GM23248 (cell line): Measurements from ENCODE around the gene SLC39A3. TPM values are rescaled to one million over a fixed set of nuclear protein-coding genes. Genes with fewer than 3 reads are reported as not detected.

Experiments used
- DNase-seq: peaks from one replicate; pipeline ENCODE4 v3.0.0-alpha.2; 2015
- H2AFZ ChIP-seq: fragments of 200-600 bp; sonication (generic); 2 replicates; pipeline ENCODE4 v1.6.1; 2016; ENCODE audit warnings: antibody characterized with exemption
- H3F3A ChIP-seq: fragments of 200-600 bp; sonication (generic); 2 replicates; pipeline ENCODE4 v1.6.1; 2016; ENCODE audit warnings: mild to moderate bottlenecking, antibody characterized with exemption, mixed run types; ENCODE audit not compliant: insufficient read depth
- H3K27ac ChIP-seq: fragments of 200-600 bp; sonication (generic); 2 replicates; pipeline ENCODE4 v1.5.1; 2016; ENCODE audit warnings: mild to moderate bottlenecking
- H3K27me3 ChIP-seq: fragments of 200-600 bp; sonication (generic); replicated peaks from 2 replicates; pipeline ENCODE4 v1.6.1; 2016; ENCODE audit warnings: mild to moderate bottlenecking; ENCODE audit not compliant: insufficient read depth
- H3K36me3 ChIP-seq: fragments of 200-600 bp; sonication (generic); 2 replicates; pipeline ENCODE4 v1.6.1; 2016; ENCODE audit warnings: low read depth, mild to moderate bottlenecking
- H3K4me1 ChIP-seq: fragments of 200-600 bp; sonication (generic); 2 replicates; pipeline ENCODE4 v1.6.1; 2016; ENCODE audit warnings: mild to moderate bottlenecking; ENCODE audit not compliant: insufficient read depth
- H3K4me2 ChIP-seq: fragments of 200-600 bp; sonication (generic); one replicate; pipeline ENCODE4 v1.6.1; 2016; ENCODE audit warnings: mild to moderate bottlenecking; ENCODE audit not compliant: unreplicated experiment
- H3K4me3 ChIP-seq: fragments of 200-600 bp; sonication (generic); 2 replicates; pipeline ENCODE4 v1.5.1; 2016; ENCODE audit warnings: mild to moderate bottlenecking
- H3K79me2 ChIP-seq: fragments of 200-600 bp; sonication (generic); 2 replicates; pipeline ENCODE4 v1.6.1; 2016; ENCODE audit warnings: mild to moderate bottlenecking; ENCODE audit not compliant: insufficient read depth
- H3K9ac ChIP-seq: fragments of 200-600 bp; sonication (generic); 2 replicates; pipeline ENCODE4 v1.6.1; 2016; ENCODE audit warnings: mild to moderate bottlenecking
- H3K9me2 ChIP-seq: fragments of 200-600 bp; sonication (generic); 2 replicates; pipeline ENCODE4 v1.6.1; 2016; ENCODE audit warnings: mixed run types, mild to moderate bottlenecking, moderate library complexity; ENCODE audit not compliant: insufficient read depth
- H3K9me3 ChIP-seq: fragments of 200-600 bp; sonication (generic); one replicate; pipeline ENCODE4 v1.6.1; 2017; ENCODE audit warnings: low read depth
- H4K20me1 ChIP-seq: fragments of 200-600 bp; sonication (generic); 2 replicates; pipeline ENCODE4 v1.6.0; 2016; ENCODE audit not compliant: insufficient read depth
- EZH2 ChIP-seq: fragments of 200-600 bp; sonication (generic); IDR thresholded peaks from 2 replicates; pipeline ENCODE4 v1.6.1; 2018; ENCODE audit warnings: antibody characterized with exemption, mild to moderate bottlenecking; ENCODE audit not compliant: insufficient read depth, poor library complexity, severe bottlenecking
- EZH2phosphoT487 ChIP-seq: fragments of 200-600 bp; sonication (generic); IDR thresholded peaks from 2 replicates; pipeline ENCODE4 v1.6.1; 2018; ENCODE audit warnings: antibody characterized with exemption, moderate library complexity, mild to moderate bottlenecking, low read depth; ENCODE audit not compliant: insufficient read depth
- WGBS, 2 experiments: methylation state at CpG; one replicate each; pipeline ENCODE4 v1.1.6; 2015 to 2017; ENCODE audit warnings: low lambda C conversion rate in 2 of 2, low coverage in 1 of 2; ENCODE audit errors: missing lambda C conversion rate in 2 of 2; 5-methylcytosine and 5-hydroxymethylcytosine counted together
- in situ Hi-C: fragments of 300-500 bp; cut with MboI; formaldehyde crosslinking; loops from 2 replicates; pipeline ENCODE4 v1.15.0; 2020
- polyA plus RNA-seq: library from polyadenylated mRNA; unstranded; fragments of >200 nt; fragmentation: Nextera tagmentation; extraction: Ambion mirVana; gene quantifications from 2 replicates; pipeline ENCODE4 v1.2.1, GENCODE V29; 2016
- total RNA-seq: library from RNA; depleted of rRNA; stranded (reverse); fragments of >200 nt; shearing (Covaris generic); gene quantifications from 2 replicates; pipeline ENCODE4 v1.2.3, GENCODE V29; 2014; rRNA removed

Gene SLC39A3, protein sequence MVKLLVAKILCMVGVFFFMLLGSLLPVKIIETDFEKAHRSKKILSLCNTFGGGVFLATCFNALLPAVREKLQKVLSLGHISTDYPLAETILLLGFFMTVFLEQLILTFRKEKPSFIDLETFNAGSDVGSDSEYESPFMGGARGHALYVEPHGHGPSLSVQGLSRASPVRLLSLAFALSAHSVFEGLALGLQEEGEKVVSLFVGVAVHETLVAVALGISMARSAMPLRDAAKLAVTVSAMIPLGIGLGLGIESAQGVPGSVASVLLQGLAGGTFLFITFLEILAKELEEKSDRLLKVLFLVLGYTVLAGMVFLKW
- total RNA-seq (38.4 and 50.9 TPM in 2 replicates), polyA plus RNA-seq (45.0 and 45.2 TPM in 2 replicates)

DNA sequence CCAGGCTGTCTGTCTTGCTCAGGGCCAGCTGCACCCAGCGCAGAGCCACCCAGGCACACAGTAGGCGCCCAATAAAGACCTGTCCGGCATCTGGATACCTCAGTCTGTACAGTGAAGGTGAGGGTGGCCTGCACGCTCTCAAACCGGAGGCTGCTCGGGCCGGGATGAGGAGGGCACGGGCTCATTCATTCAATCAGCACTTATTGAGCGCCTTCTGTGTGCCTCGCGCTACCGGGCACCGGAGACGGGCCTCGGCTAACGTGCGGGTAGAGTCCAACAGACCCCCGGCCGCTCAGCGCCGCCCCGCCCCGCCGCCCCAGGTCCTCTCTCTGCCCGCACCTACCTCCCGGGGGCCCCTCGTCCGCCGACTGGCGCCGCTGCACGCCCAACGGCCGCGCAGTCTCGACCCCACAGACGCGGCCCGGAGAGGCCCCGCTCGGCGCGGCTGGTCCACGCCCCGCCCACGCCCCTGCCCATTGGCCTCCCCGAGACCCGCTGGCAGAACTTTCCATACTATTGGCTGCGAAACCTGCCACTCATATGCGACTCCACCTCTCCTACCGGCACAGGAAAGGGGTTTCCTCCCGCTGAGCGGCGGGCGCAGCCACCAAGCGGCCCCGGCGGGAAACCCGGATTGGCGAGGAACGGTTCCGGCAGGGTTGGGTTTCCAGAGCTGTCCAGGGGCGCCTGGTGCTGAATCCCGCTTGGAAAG, at the start of gene SLC39A3:
Gene SLC39A3, minus strand, starts transcription at position 416 of the 712 bp plus-strand sequence. CDS start 2,760 bp downstream, outside the sequence.
- no peaks in the 10 kb centered on the region for H3K27me3 ChIP-seq
- peak within 1 kb of the TSS; percentile 89 for H2AFZ ChIP-seq
- no peaks in the 10 kb centered on the region for H3K9me3 ChIP-seq
- peak within 1 kb of the TSS; percentile 82 for H3K9ac ChIP-seq
- in situ Hi-C loops: no loop called here
- H3K9me2 ChIP-seq: no peaks in the 10 kb centered on the region
- H3K36me3 ChIP-seq: no peaks in the 10 kb centered on the region; the same call in 1 of the 2 replicates
- peak; percentile 96 for DNase-seq
- H4K20me1 ChIP-seq: no peaks in the 10 kb centered on the region
- peaks cover 15% of the 10 kb centered on the region for H3K79me2 ChIP-seq
- 1 to 3% methylated on average over 40 to 62 of the region's 64 CpGs for WGBS, 2 experiments
- peak within 1 kb of the TSS; percentile 94 for H3K4me2 ChIP-seq
- no peaks in the 10 kb centered on the region for H3K4me1 ChIP-seq
- no peak for TF ChIP-seq EZH2
- TF ChIP-seq EZH2phosphoT487: no peak
- H3F3A ChIP-seq: no peaks in the 10 kb centered on the region
- H3K4me3 ChIP-seq: peak within 1 kb of the TSS; percentile 93
- no peak within 1 kb of the TSS; the same call in 1 of the 2 replicates for H3K27ac ChIP-seq

DNA sequence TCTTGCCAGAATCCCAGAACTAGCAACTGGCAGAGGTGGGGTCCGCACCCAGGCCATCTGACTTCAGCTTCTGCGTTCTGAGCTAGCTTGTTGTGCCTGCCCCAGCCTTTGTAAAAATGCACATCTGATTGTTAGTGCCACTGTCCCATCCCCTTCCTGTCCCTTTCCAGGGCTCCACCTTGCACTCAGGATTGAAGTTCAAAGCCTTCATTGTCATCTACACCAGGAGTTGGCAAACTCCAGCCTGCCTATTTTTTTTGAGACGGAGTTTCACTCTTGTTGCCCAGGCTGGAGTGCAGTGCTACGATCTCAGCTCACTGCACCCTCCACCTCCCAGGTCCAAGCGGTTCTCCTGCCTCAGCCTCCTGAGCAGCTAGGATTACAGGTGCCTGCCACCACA, 48.4 kb upstream of the SLC39A3 start:
- Histone ChIP-seq H2AFZ (no peak overlapping the region), H3K4me1 (peaks cover 13% of the 10 kb centered on the region), H3K27ac (no peak overlapping the region), H3K4me2 (no peak overlapping the region), H3K9ac (no peak overlapping the region), H3K36me3 (no peaks in the 10 kb centered on the region), H4K20me1 (no peaks in the 10 kb centered on the region), H3K9me3 (no peaks in the 10 kb centered on the region), H3K79me2 (peaks cover 48% of the 10 kb centered on the region), H3F3A (peaks cover 7% of the 10 kb centered on the region), H3K4me3 (no peak overlapping the region), H3K9me2 (no peaks in the 10 kb centered on the region), H3K27me3 (no peaks in the 10 kb centered on the region)
- TF ChIP-seq EZH2phosphoT487: no peak
- 95 to 99% methylated on average over 5 of the region's 5 CpGs for WGBS, 2 experiments
- in situ Hi-C loops: no loop called here
- no peak for DNase-seq

DNA sequence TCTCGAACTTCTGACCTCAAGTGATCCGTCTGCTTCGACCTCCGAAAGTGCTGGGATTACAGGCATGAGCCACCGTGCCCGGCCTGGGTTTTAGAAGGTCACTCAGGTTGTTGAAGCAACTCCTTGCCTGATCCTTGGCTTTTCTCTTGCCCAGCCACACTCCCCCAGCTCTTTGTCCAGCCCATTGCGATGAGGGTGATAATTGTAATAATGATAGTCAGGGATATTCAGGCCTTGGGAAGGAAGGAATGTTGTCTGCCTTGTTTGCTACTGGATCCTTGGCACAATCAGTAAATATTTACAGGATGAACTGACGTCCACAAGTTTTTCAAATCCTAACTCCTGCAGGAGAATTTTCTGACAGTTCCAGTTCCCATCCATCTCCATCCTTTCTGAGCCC, 47.3 kb upstream of the SLC39A3 start:
- H3F3A ChIP-seq: peaks cover 7% of the 10 kb centered on the region
- no peaks in the 10 kb centered on the region for H4K20me1 ChIP-seq
- H2AFZ ChIP-seq: no peak overlapping the region
- peaks cover 58% of the 10 kb centered on the region for H3K79me2 ChIP-seq
- no peaks in the 10 kb centered on the region for H3K27me3 ChIP-seq
- 91 to 97% methylated on average over 8 of the region's 8 CpGs for WGBS, 2 experiments
- H3K36me3 ChIP-seq: no peaks in the 10 kb centered on the region
- H3K4me2 ChIP-seq: no peak overlapping the region
- no peaks in the 10 kb centered on the region for H3K9me3 ChIP-seq
- no peak for DNase-seq
- H3K27ac ChIP-seq: no peak overlapping the region
- H3K4me3 ChIP-seq: no peak overlapping the region
- in situ Hi-C loops: no loop called here
- H3K9me2 ChIP-seq: no peaks in the 10 kb centered on the region
- peaks cover 15% of the 10 kb centered on the region for H3K4me1 ChIP-seq
- no peak overlapping the region; the same call in 1 of the 2 replicates for H3K9ac ChIP-seq
- TF ChIP-seq EZH2 (no peak), EZH2phosphoT487 (no peak)

DNA sequence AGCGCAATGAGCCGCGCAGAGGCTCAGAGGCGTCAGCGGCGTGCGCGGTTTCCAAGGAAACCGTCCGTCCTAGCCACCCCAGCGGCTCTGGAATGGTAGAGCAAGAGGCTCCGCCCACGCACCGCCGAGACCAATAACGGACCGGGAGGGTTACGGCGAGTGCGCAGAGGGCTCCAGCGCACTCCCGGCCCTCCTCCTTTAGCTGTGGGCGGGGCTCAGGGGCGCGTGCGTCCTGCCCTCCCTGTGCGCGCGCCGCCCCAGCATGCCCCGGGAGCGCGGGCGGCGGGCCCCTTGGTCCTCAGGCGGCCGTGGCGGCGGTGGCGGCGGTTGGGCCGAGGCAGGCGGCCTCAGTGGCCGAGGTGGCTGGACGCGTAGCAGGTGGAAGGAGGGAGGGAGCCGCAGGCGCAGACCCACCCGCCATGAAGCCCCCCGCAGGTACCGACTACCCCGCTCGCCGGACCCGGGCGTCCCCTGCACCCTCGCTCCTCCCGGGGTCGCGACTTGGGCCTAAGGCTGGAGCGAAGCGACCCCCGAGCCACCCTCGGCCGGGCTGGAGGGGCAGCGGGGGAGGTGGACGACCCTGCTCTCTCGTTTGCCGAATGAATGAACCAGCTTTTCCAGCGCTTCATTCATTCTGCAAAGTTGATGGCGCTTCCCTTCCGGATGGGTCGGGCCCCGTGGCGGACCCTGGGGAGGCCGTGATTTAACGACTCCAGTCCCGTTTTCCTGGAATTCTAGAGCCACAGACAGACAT, 45.6 kb upstream of the SLC39A3 start, which contains the start of gene THOP1:
Gene THOP1, plus strand, starts transcription at position 260 of the 754 bp plus-strand sequence. Its CDS starts 160 bp downstream, at position 420.
- H3K79me2 ChIP-seq: peaks cover 75% of the 10 kb centered on the region
- peaks cover 24% of the 10 kb centered on the region for H3K4me1 ChIP-seq
- no peaks in the 10 kb centered on the region for H4K20me1 ChIP-seq
- H2AFZ ChIP-seq: peak within 1 kb of the TSS; percentile 87
- no peaks in the 10 kb centered on the region for H3K9me2 ChIP-seq
- WGBS, 2 experiments: 1 to 2% methylated on average over 33 to 56 of the region's 78 CpGs
- peaks cover 7% of the 10 kb centered on the region for H3F3A ChIP-seq
- no peaks in the 10 kb centered on the region for H3K36me3 ChIP-seq
- H3K4me2 ChIP-seq: peak within 1 kb of the TSS; percentile 90
- peak within 1 kb of the TSS; percentile 90 for H3K9ac ChIP-seq
- no peaks in the 10 kb centered on the region for H3K27me3 ChIP-seq
- in situ Hi-C loops: no loop called here
- H3K9me3 ChIP-seq: no peaks in the 10 kb centered on the region
- peak within 1 kb of the TSS; percentile 91 for H3K4me3 ChIP-seq
- H3K27ac ChIP-seq: peak within 1 kb of the TSS; percentile 67
- TF ChIP-seq EZH2: no peak
- peak; percentile 100 for DNase-seq
